Measurements from ENCODE around the gene SRF. TPM values are rescaled to one million over a fixed set of nuclear protein-coding genes. Genes with fewer than 3 reads are reported as not detected.
"Not testable (repeated sequence)": the region's sequence is repeated elsewhere in the genome, so short reads cannot be mapped to it uniquely, and the experiment has no call there.

The SRF gene
- total RNA-seq, 1 donor, result 17.9 TPM

DNA sequence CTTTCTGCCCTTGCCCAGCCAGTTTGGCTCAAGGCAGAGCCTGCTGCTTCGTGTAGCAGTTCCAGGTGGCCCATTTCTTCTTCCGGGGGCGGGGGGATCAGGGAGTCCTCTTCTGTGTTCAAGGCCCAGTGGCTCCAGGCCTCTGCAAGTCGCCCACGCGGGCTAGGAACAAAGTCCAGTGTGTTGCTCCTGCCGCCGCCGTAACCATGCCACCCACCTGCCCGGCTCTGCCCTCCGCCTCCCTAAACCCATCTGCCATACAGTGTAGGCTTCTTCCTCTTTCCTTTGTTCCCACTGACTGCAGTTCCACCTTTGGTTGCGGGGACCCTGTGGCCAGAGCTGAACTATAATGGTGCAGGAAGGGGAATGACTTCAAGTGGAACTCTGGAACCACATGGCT is 43.9 kb upstream of the SRF start:
- H3K4me3 ChIP-seq (ENCODE audit: low read depth, low read length), result no peak overlapping the region
- DNase-seq (ENCODE audit: low read depth), result no peak
- TF ChIP-seq, protein P1, sequence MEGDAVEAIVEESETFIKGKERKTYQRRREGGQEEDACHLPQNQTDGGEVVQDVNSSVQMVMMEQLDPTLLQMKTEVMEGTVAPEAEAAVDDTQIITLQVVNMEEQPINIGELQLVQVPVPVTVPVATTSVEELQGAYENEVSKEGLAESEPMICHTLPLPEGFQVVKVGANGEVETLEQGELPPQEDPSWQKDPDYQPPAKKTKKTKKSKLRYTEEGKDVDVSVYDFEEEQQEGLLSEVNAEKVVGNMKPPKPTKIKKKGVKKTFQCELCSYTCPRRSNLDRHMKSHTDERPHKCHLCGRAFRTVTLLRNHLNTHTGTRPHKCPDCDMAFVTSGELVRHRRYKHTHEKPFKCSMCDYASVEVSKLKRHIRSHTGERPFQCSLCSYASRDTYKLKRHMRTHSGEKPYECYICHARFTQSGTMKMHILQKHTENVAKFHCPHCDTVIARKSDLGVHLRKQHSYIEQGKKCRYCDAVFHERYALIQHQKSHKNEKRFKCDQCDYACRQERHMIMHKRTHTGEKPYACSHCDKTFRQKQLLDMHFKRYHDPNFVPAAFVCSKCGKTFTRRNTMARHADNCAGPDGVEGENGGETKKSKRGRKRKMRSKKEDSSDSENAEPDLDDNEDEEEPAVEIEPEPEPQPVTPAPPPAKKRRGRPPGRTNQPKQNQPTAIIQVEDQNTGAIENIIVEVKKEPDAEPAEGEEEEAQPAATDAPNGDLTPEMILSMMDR (IDR thresholded peaks at IDR 0.05; ENCODE audit: insufficient read depth, low read length), result no peak

DNA sequence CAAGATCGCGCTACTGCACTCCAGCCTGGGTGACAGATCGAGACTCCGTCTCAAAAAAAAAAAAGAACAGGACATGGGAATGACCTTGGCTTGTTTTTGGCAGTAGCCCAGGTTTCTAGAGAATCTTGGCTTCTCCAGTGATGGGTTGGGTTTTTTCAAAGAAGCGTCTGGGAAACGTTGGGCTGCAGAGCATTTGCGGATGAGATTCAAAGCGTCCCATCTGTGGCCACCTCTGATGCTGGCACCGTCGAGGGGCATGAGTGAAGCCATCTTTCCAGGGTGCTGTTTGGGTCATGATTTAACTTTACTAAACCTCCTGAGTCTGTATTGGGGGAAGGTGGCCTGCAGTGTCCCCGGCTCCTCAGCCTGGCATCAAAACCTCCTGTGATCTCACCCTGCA is 43.2 kb upstream of the SRF start:
- peak; percentile 63 for DNase-seq (ENCODE audit: low read depth)
- TF ChIP-seq, protein P1 (IDR thresholded peaks at IDR 0.05; ENCODE audit: insufficient read depth, low read length), result no peak
- no peak overlapping the region for H3K4me3 ChIP-seq (ENCODE audit: low read depth, low read length)

DNA sequence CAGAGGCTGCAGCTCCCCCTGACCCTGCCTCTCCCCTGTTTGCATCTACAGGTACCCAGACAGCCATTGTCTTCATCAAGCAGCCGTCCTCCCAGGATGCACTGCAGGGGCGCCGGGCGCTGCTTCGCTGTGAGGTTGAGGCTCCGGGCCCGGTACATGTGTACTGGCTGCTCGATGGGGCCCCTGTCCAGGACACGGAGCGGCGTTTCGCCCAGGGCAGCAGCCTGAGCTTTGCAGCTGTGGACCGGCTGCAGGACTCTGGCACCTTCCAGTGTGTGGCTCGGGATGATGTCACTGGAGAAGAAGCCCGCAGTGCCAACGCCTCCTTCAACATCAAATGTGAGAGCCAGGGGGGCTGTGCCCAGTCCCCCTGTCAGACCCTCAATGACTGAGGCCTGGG is 42.1 kb upstream of the SRF start:
- H3K4me3 ChIP-seq (ENCODE audit: low read depth, low read length), result no peak overlapping the region
- TF ChIP-seq, protein P1 (IDR thresholded peaks at IDR 0.05; ENCODE audit: insufficient read depth, low read length), result no peak
- DNase-seq (ENCODE audit: low read depth), result no peak

DNA sequence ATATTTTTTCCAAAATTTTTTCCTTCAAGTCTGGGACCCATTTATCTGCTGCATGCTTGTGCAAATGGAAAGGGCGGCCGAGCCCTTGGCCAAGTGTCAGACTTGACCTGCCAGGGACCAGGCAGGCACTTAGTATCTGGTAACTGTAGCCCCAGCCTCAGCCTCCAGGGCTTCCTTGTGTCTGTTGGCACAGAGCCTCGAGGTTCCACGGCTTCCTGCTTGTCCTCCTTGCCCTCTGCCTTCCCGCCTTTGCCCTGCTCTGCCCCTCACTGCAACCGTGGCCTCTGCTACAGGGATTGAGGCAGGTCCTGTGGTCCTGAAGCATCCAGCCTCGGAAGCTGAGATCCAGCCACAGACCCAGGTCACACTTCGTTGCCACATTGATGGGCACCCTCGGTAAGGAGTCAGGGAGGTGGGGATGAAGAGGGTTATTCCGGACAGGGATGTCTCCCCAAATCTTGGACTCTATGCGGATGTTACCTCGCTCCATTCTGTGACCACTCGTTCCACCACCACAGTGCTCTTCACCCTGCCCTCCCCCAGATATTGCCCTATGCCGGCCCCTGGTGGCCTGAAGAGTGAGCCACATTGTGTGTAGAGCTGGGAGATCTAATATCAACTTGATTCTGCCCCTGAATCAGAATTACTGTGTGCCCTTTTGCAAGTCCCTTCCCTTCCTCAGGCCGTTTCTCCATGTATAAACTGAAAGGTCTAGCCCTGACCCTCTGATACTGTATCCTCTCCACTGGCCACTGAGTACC is 41.5 kb upstream of the SRF start:
- peak; percentile 58 for DNase-seq (ENCODE audit: low read depth)
- no peak overlapping the region for H3K4me3 ChIP-seq (ENCODE audit: low read depth, low read length)
- TF ChIP-seq, protein P1 (IDR thresholded peaks at IDR 0.05; ENCODE audit: insufficient read depth, low read length), result peak; percentile 90

DNA sequence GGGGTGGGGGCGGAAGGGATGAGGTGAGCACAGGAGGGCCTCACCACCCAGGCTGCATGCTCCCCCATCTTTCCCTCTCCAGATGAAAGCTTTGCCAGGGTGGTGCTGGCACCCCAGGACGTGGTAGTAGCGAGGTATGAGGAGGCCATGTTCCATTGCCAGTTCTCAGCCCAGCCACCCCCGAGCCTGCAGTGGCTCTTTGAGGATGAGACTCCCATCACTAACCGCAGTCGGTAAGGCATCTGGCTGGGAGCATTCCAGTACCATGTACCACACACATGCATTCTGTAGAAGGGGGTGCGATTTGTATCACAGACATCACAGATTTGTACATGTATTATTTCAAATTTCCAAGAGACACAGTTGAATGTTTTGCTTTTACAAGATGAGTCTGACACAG is 40.6 kb upstream of the SRF start:
- DNase-seq (ENCODE audit: low read depth), result no peak
- H3K4me3 ChIP-seq (ENCODE audit: low read depth, low read length), result no peak overlapping the region
- TF ChIP-seq, protein P1 (IDR thresholded peaks at IDR 0.05; ENCODE audit: insufficient read depth, low read length), result no peak

DNA sequence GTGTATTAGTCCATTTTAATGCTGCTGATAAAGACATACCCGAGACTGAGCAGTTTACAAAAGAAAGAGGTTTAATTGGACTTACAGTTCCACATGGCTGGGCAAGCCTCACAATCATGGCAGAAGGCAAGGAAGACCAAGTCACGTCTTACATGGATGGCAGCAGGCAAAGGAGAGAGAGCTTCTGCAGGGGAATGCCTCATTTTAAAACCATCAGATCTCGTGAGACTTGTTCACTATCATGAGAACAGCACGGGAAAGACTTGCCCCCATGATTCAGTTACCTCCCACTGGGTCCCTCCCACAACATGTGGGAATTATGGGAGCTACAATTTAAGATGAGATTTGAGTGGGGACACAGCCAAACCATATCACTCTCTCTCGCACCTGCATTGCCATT is 39.7 kb upstream of the SRF start:
- DNase-seq (ENCODE audit: low read depth); H3K4me3 ChIP-seq (ENCODE audit: low read depth, low read length): not testable (repeated sequence)

DNA sequence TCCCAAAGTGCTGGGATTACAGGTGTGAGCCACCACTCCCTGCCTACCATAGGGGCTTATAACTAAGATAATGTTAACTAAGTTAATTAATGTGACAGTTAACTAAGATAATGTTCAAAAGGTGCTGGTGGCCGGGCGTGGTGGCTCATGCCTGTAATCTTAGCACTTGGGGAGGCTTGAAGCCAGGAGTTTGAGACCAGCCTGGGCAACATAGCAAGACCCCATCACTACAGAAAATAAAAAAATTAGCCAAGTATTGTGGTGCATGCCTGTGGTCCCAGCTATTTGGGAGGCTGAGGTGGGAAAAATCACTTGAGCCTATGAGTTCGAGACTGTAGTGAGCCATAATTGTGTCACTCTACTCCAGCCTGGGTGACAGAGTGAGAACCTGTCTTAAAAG is 32.8 kb upstream of the SRF start:
- TF ChIP-seq, protein P1 (IDR thresholded peaks at IDR 0.05; ENCODE audit: insufficient read depth, low read length), result no peak
- no peak for DNase-seq (ENCODE audit: low read depth)
- no peak overlapping the region for H3K4me3 ChIP-seq (ENCODE audit: low read depth, low read length)

DNA sequence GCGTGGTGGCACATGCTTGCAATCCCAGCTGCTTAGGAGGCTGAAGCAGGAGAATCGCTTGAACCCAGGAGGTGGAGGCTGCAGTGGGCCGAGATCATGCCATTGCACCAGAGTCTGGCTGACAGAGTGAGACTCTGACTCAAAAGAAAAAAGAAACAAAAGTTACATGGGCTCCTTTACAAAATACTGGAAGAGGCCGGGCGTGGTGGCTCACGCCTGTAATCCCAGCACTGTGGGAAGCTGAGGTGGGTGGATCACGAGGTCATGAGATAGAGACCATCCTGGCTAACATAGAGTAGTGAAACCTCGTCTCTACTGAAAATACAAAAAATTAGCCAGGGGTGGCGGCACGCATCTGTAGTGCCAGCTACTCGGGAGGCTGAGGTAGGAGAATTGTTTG is 31.1 kb upstream of the SRF start:
- H3K4me3 ChIP-seq (ENCODE audit: low read depth, low read length); DNase-seq (ENCODE audit: low read depth): not testable (repeated sequence)

Data from fibroblast of the aortic adventitia (primary cell).